ENCODE data around the gene ASS1.

- TF ChIP-seq CTCF (IDR thresholded peaks at IDR 0.05) (no peak), POLR2A (IDR thresholded peaks at IDR 0.05) (no peak)
Observed at GRCh38 chr9:130411566-130411915, 33.2 kb upstream of the ASS1 start.

Measured in Peyer's patch (tissue), 4 donors.